B cell (primary cell): ENCODE results near the gene OCA2. TPM values are rescaled to one million over a fixed set of nuclear protein-coding genes. Genes with fewer than 3 reads are reported as not detected.

Experiments used
- ATAC-seq: fragments of 200-7000 bp; cut with Tn5 transposase; one replicate; pipeline ENCODE4 v1.10.0; 2021; ENCODE audit warnings: low read depth, mild to moderate bottlenecking, moderate number of reproducible peaks, moderate library complexity
- CTCF ChIA-PET: fragments of 350-600 bp; sonication (Branson Sonifier 250); formaldehyde crosslinking; loops from one replicate; lab custom pipeline; 2021; ENCODE audit warnings: antibody characterized with exemption, inconsistent platforms; lab: Charles Lee
- POLR2A ChIA-PET: fragments of 350-600 bp; sonication (Branson Sonifier 250); formaldehyde crosslinking; loops from one replicate; lab custom pipeline; 2021; ENCODE audit warnings: antibody characterized with exemption; lab: Charles Lee
- DNase-seq: peaks from one replicate; pipeline ENCODE4 v3.0.0; 2013
- H2AFZ ChIP-seq: 2 replicates; pipeline ENCODE4 v1.6.1; 2012; ENCODE audit warnings: mild to moderate bottlenecking, low read depth, low read length; ENCODE audit not compliant: insufficient read depth, poor library complexity, severe bottlenecking
- H3K27ac ChIP-seq, 2 donors: 1 replicate in 1 of 2; 2 replicates in 1 of 2; pipeline ENCODE4 v1.5.1; 2012 to 2013; ENCODE audit warnings: low read length in 2 of 2, mild to moderate bottlenecking in 2 of 2, moderate library complexity in 1 of 2
- H3K27me3 ChIP-seq, 4 experiments: fragments of 200-600 bp in 1 of 4; sonication (generic) in 1 of 4; replicated peaks in 1 of 4; 1 replicate in 2 of 4; 2 replicates in 2 of 4; pipeline versions ENCODE4 v1.6.1 to v1.7.0; 2013 to 2016; ENCODE audit warnings: low read length in 3 of 4, mild to moderate bottlenecking in 2 of 4, mixed read lengths in 1 of 4, moderate library complexity in 1 of 4; ENCODE audit not compliant: insufficient read depth in 4 of 4, control insufficient read depth in 3 of 4; ENCODE audit errors: control extremely low read depth in 1 of 4
- H3K36me3 ChIP-seq, 2 experiments: replicated peaks in 1 of 2; 1 replicate in 1 of 2; 2 replicates in 1 of 2; pipeline versions ENCODE4 v1.6.1 to v1.7.1; 2013; ENCODE audit warnings: low read length in 1 of 2; ENCODE audit not compliant: insufficient read depth in 2 of 2, control insufficient read depth in 1 of 2; ENCODE audit errors: control extremely low read depth in 1 of 2, extremely low read depth in 1 of 2
- H3K4me1 ChIP-seq, 2 donors: fragments of 200-600 bp in 1 of 2; sonication (generic) in 1 of 2; 1 replicate in 1 of 2; 2 replicates in 1 of 2; pipeline versions ENCODE4 v1.5.1 to v1.6.1; 2013 to 2017; ENCODE audit warnings: low read length in 2 of 2; ENCODE audit not compliant: control insufficient read depth in 2 of 2, insufficient read depth in 2 of 2
- H3K4me2 ChIP-seq: replicated peaks from 2 replicates; pipeline ENCODE3; 2012; ENCODE audit warnings: mild to moderate bottlenecking, low read depth, low read length; ENCODE audit not compliant: poor library complexity, severe bottlenecking
- H3K4me3 ChIP-seq, 5 experiments: fragments of 200-600 bp in 1 of 5; sonication (generic) in 1 of 5; 1 replicate in 3 of 5; 2 replicates in 2 of 5; pipeline versions ENCODE4 v1.5.1 to v1.7.0; 2011 to 2016; ENCODE audit warnings: low read length in 4 of 5, mild to moderate bottlenecking in 4 of 5, low read depth in 2 of 5, control low read depth in 1 of 5, moderate library complexity in 1 of 5; ENCODE audit not compliant: insufficient read depth in 1 of 5; ENCODE audit errors: control extremely low read depth in 1 of 5, extremely low read depth in 1 of 5
- H3K79me2 ChIP-seq: fragments of 200-600 bp; sonication (generic); one replicate; pipeline ENCODE4 v1.6.0; 2016; ENCODE audit warnings: low read length; ENCODE audit not compliant: control insufficient read depth, insufficient read depth
- H3K9ac ChIP-seq: fragments of 200-600 bp; sonication (generic); 2 replicates; pipeline ENCODE4 v1.6.1; 2017; ENCODE audit warnings: mild to moderate bottlenecking, low read length, moderate library complexity
- H3K9me3 ChIP-seq, 3 donors: one replicate each; pipeline versions ENCODE4 v1.6.1 to v1.7.1; 2013; ENCODE audit warnings: low read length in 2 of 3; ENCODE audit not compliant: control insufficient read depth in 2 of 3, insufficient read depth in 1 of 3; ENCODE audit errors: control extremely low read depth in 1 of 3
- H4K20me1 ChIP-seq: 2 replicates; pipeline ENCODE4 v1.6.0; 2012; ENCODE audit warnings: mild to moderate bottlenecking, low read length; ENCODE audit not compliant: insufficient read depth, control insufficient read depth, poor library complexity, severe bottlenecking
- H3K27ac Mint-ChIP-seq: one replicate; pipeline ENCODE4 v1.8.0; 2021; ENCODE audit warnings: mixed read lengths
- H3K27me3 Mint-ChIP-seq: one replicate; pipeline ENCODE4 v1.8.0; 2021; ENCODE audit warnings: mixed read lengths
- H3K4me1 Mint-ChIP-seq: one replicate; pipeline ENCODE4 v1.8.0; 2021; ENCODE audit warnings: mixed read lengths
- H3K4me3 Mint-ChIP-seq: one replicate; pipeline ENCODE4 v1.8.0; 2021; ENCODE audit warnings: mixed read lengths
- H3K9me3 Mint-ChIP-seq: one replicate; pipeline ENCODE4 v1.8.0; 2022; ENCODE audit warnings: mixed read lengths; ENCODE audit not compliant: insufficient read depth
- CTCF ChIP-seq: fragments of 200-600 bp; IDR thresholded peaks from one replicate; pipeline ENCODE4 v1.8.0; 2022; ENCODE audit warnings: antibody characterized with exemption, mild to moderate bottlenecking
- EZH2 ChIP-seq: IDR thresholded peaks from 2 replicates; pipeline ENCODE4 v1.6.1; 2012; ENCODE audit warnings: borderline replicate concordance, low read depth, mild to moderate bottlenecking, moderate library complexity, low read length; ENCODE audit not compliant: insufficient read depth, poor library complexity, severe bottlenecking
- WGBS: methylation state at CpG from one replicate; pipeline ENCODE4 v1.1.5; 2013; ENCODE audit warnings: missing lambda C conversion rate; ENCODE audit not compliant: insufficient coverage; 5-methylcytosine and 5-hydroxymethylcytosine counted together
- intact Hi-C: fragments of 100-400 bp; cut with micrococcal nuclease; formaldehyde crosslinking; loops from one replicate; pipeline ENCODE4 v1.10.0; 2022
- polyA plus RNA-seq: library from polyadenylated mRNA; depleted of rRNA; stranded (reverse); fragments of >200 nt; gene quantifications from 2 replicates; pipeline ENCODE4 v1.2.3, GENCODE V29; 2012
- total RNA-seq, 2 donors: library from RNA; stranded (reverse); fragments of 120-200 nt in 1 of 2; gene quantifications; 1 replicate in 1 of 2; 2 replicates in 1 of 2; pipeline versions ENCODE4 v1.2.3 to v1.2.4, GENCODE V29; 2013 to 2022

The OCA2 gene
- total and polyA plus RNA-seq, 2 donors (not counting 1 experiment from before 2014, with no cell fraction given), result 0.12 TPM; not detected in 1

- ChIA-PET CTCF (no interaction called here), POLR2A (no interaction called here)
- TF ChIP-seq CTCF (no peak), EZH2 (no peak)
- intact Hi-C loops, result no loop called here
- Mint-ChIP-seq H3K27me3 (peaks cover 5% of the 10 kb centered on the region), H3K4me1 (peaks cover 4% of the 10 kb centered on the region), H3K4me3 (no peak overlapping the region), H3K9me3 (no peaks in the 10 kb centered on the region), H3K27ac (no peak overlapping the region)
- no peaks in the 10 kb centered on the region for H3K9me3 ChIP-seq
- 98% methylated on average over 19 of the region's 20 CpGs for WGBS
- no peak overlapping the region for H3K9ac ChIP-seq
- H3K36me3 ChIP-seq, result peaks cover 0 to 41% of the 10 kb centered on the region in 2 experiments
- H3K4me1 ChIP-seq, result peaks cover 6% of the 10 kb centered on the region in 2 donors
- no peak overlapping the region for H2AFZ ChIP-seq
- ATAC-seq (no peak), DNase-seq (no peak)
- H3K4me3 ChIP-seq, result no peak overlapping the region
- no peaks in the 10 kb centered on the region for H4K20me1 ChIP-seq
- H3K79me2 ChIP-seq, result no peaks in the 10 kb centered on the region
- H3K4me2 ChIP-seq, result no peak overlapping the region
- H3K27ac ChIP-seq, result no peak overlapping the region
- peaks cover 0 to 9% (median 4%) of the 10 kb centered on the region in 4 experiments for H3K27me3 ChIP-seq
These were observed 13.1 kb upstream of the OCA2 start for GRCh38 chr15:28112101-28112760.

GRCh38 chr15:28111543-28111942, 12.4 kb upstream of the OCA2 start:
- H3K4me2 ChIP-seq, result no peak overlapping the region
- H3K9ac ChIP-seq, result no peak overlapping the region
- POLR2A ChIA-PET, result no interaction called here
- H3K36me3 ChIP-seq, result peaks cover 0 to 37% of the 10 kb centered on the region in 2 experiments
- Mint-ChIP-seq H3K4me1 (peaks cover 6% of the 10 kb centered on the region), H3K4me3 (no peak overlapping the region), H3K27ac (no peak overlapping the region), H3K9me3 (no peaks in the 10 kb centered on the region), H3K27me3 (peaks cover 8% of the 10 kb centered on the region)
- 97% methylated on average over 23 of the region's 26 CpGs for WGBS
- DNase-seq (no peak), ATAC-seq (no peak)
- CTCF ChIA-PET, result no interaction called here
- H3K4me3 ChIP-seq, result no peak overlapping the region
- no peak for TF ChIP-seq CTCF
- TF ChIP-seq EZH2, result no peak
- peaks cover 0 to 14% (median 6%) of the 10 kb centered on the region in 4 experiments for H3K27me3 ChIP-seq
- no peaks in the 10 kb centered on the region for H3K79me2 ChIP-seq
- intact Hi-C loops, result no loop called here
- H4K20me1 ChIP-seq, result no peaks in the 10 kb centered on the region
- no peaks in the 10 kb centered on the region for H3K9me3 ChIP-seq
- peaks cover 10% of the 10 kb centered on the region in 2 donors for H3K4me1 ChIP-seq
- H2AFZ ChIP-seq, result no peak overlapping the region
- H3K27ac ChIP-seq, result no peak overlapping the region
